CD14-positive monocyte (primary cell): ENCODE data around the gene RBMS1. TPM values are rescaled to one million over a fixed set of nuclear protein-coding genes. Genes with fewer than 3 reads are reported as not detected.

Experiments
- DNase-seq, 3 donors: peaks; one replicate each; pipeline ENCODE4 v3.0.0-alpha.2; 2011 to 2022
- H2AFZ ChIP-seq: 2 replicates; pipeline ENCODE4 v1.6.0; 2012; ENCODE audit warnings: mild to moderate bottlenecking, low read depth, low read length, inconsistent platforms; ENCODE audit not compliant: insufficient read depth, poor library complexity, severe bottlenecking
- H3K27ac ChIP-seq, 2 donors: 1 replicate in 1 of 2; 2 replicates in 1 of 2; pipeline ENCODE4 v1.5.1; 2012 to 2013; ENCODE audit warnings: low read length in 2 of 2, control low read depth in 1 of 2, inconsistent platforms in 1 of 2, low read depth in 1 of 2, mild to moderate bottlenecking in 1 of 2
- H3K27me3 ChIP-seq, 2 donors: one replicate each; pipeline versions ENCODE4 v1.6.0 to v1.6.1; 2011 to 2013; ENCODE audit warnings: low read length in 2 of 2; ENCODE audit not compliant: control insufficient read depth in 2 of 2, insufficient read depth in 2 of 2
- H3K36me3 ChIP-seq, 2 donors: replicated peaks in 1 of 2; 1 replicate in 1 of 2; 2 replicates in 1 of 2; pipeline versions ENCODE4 v1.5.1 to v1.6.1; 2012 to 2013; ENCODE audit warnings: low read length in 2 of 2, control low read depth in 1 of 2, inconsistent platforms in 1 of 2, mild to moderate bottlenecking in 1 of 2; ENCODE audit not compliant: insufficient read depth in 2 of 2, control insufficient read depth in 1 of 2
- H3K4me1 ChIP-seq, 2 donors: 1 replicate in 1 of 2; 2 replicates in 1 of 2; pipeline versions ENCODE4 v1.5.1 to v1.6.1; 2012 to 2013; ENCODE audit warnings: low read length in 2 of 2, control low read depth in 1 of 2, inconsistent platforms in 1 of 2, mild to moderate bottlenecking in 1 of 2, moderate library complexity in 1 of 2; ENCODE audit not compliant: insufficient read depth in 2 of 2, control insufficient read depth in 1 of 2
- H3K4me2 ChIP-seq: replicated peaks from 2 replicates; pipeline ENCODE3; 2012; ENCODE audit warnings: low read length, moderate library complexity, mild to moderate bottlenecking; ENCODE audit not compliant: poor library complexity, severe bottlenecking; ENCODE audit errors: extremely low read depth
- H3K4me3 ChIP-seq, 3 experiments: fragments of 200-600 bp in 1 of 3; sonication (generic) in 1 of 3; replicated peaks in 1 of 3; 1 replicate in 2 of 3; 2 replicates in 1 of 3; pipeline ENCODE4 v1.5.1; 2011 to 2013; ENCODE audit warnings: low read length in 3 of 3, mild to moderate bottlenecking in 3 of 3, control low read depth in 2 of 3, low read depth in 2 of 3, inconsistent platforms in 1 of 3, moderate library complexity in 1 of 3
- H3K79me2 ChIP-seq: 2 replicates; pipeline ENCODE4 v1.6.0; 2012; ENCODE audit warnings: mild to moderate bottlenecking, control low read depth, inconsistent platforms, low read length, moderate library complexity; ENCODE audit not compliant: insufficient read depth
- H3K9ac ChIP-seq: 2 replicates; pipeline ENCODE4 v1.6.0; 2017; ENCODE audit warnings: low read length, mild to moderate bottlenecking; ENCODE audit not compliant: insufficient read depth, poor library complexity, severe bottlenecking
- H3K9me3 ChIP-seq, 2 donors: replicated peaks in 1 of 2; 1 replicate in 1 of 2; 2 replicates in 1 of 2; pipeline versions ENCODE4 v1.5.1 to v1.6.1; 2012 to 2013; ENCODE audit warnings: low read length in 2 of 2, control low read depth in 1 of 2; ENCODE audit not compliant: control insufficient read depth in 1 of 2, insufficient read depth in 1 of 2
- H4K20me1 ChIP-seq: 2 replicates; pipeline ENCODE4 v1.6.0; 2012; ENCODE audit warnings: mild to moderate bottlenecking, low read length, control low read depth, moderate library complexity; ENCODE audit not compliant: insufficient read depth
- H3K27ac Mint-ChIP-seq, 7 donors: one replicate each; pipeline ENCODE4 v1.8.0; 2020; ENCODE audit warnings: mild to moderate bottlenecking in 7 of 7, mixed read lengths in 7 of 7, moderate library complexity in 6 of 7, inconsistent platforms in 2 of 7
- H3K27me3 Mint-ChIP-seq, 3 donors: one replicate each; pipeline ENCODE4 v1.8.0; 2021 to 2022; ENCODE audit warnings: low read depth in 3 of 3, mild to moderate bottlenecking in 3 of 3, mixed read lengths in 3 of 3, moderate library complexity in 3 of 3, inconsistent platforms in 1 of 3
- H3K36me3 Mint-ChIP-seq, 2 donors: one replicate each; pipeline ENCODE4 v1.8.0; 2020; ENCODE audit warnings: mixed read lengths in 2 of 2, inconsistent platforms in 1 of 2, mild to moderate bottlenecking in 1 of 2
- H3K4me1 Mint-ChIP-seq: one replicate; pipeline ENCODE4 v1.8.0; 2020; ENCODE audit warnings: mild to moderate bottlenecking, mixed read lengths
- H3K4me3 Mint-ChIP-seq, 2 donors: one replicate each; pipeline ENCODE4 v1.8.0; 2020; ENCODE audit warnings: mild to moderate bottlenecking in 2 of 2, mixed read lengths in 2 of 2, moderate library complexity in 1 of 2
- H3K9me3 Mint-ChIP-seq, 7 donors: one replicate each; pipeline ENCODE4 v1.8.0; 2020 to 2022; ENCODE audit warnings: mixed read lengths in 7 of 7, mild to moderate bottlenecking in 6 of 7, moderate library complexity in 6 of 7, inconsistent platforms in 2 of 7
- CTCF ChIP-seq: fragments of 200-600 bp; IDR thresholded peaks from one replicate; pipeline ENCODE4 v1.8.0; 2022; ENCODE audit warnings: antibody characterized with exemption, mild to moderate bottlenecking
- WGBS: methylation state at CpG from one replicate; pipeline ENCODE4 v1.1.5; 2013; ENCODE audit warnings: missing lambda C conversion rate; ENCODE audit not compliant: insufficient coverage; 5-methylcytosine and 5-hydroxymethylcytosine counted together
- intact Hi-C, 2 donors: fragments of 100-400 bp; cut with micrococcal nuclease; formaldehyde crosslinking; loops; one replicate each; pipeline versions ENCODE4 v1.15.0 to v1.15.1; 2023
- polyA plus RNA-seq, 3 donors: library from polyadenylated mRNA; depleted of rRNA in 1 of 3; unstranded in 2 of 3; stranded (reverse) in 1 of 3; fragments of 300-500 nt in 2 of 3; fragments of >200 nt in 1 of 3; fragmentation: Illumina TruSeq in 2 of 3; gene quantifications; 1 replicate in 2 of 3; 2 replicates in 1 of 3; pipeline ENCODE4 v1.2.3, GENCODE V29; 2012 to 2021

RBMS1 gene
- polyA plus RNA-seq, 3 donors, result 88.2 to 91.2 (median 89.4) TPM

GRCh38 chr2:160437273-160437672 lies 56.3 kb downstream of the RBMS1 start:
- Histone ChIP-seq H3K4me2 (no peak overlapping the region), H3K9ac (no peak overlapping the region), H4K20me1 (no peaks in the 10 kb centered on the region), H3K36me3 (no peaks in the 10 kb centered on the region), H3K79me2 (no peaks in the 10 kb centered on the region), H3K4me3 (no peak overlapping the region), H2AFZ (no peak overlapping the region), H3K27ac (no peak overlapping the region), H3K9me3 (no peaks in the 10 kb centered on the region), H3K4me1 (no peaks in the 10 kb centered on the region), H3K27me3 (no peaks in the 10 kb centered on the region)
- Mint-ChIP-seq H3K27me3 (no peaks in the 10 kb centered on the region), H3K27ac (no peak overlapping the region), H3K36me3 (peaks cover 0 to 4% of the 10 kb centered on the region in 2 donors), H3K4me1 (peaks cover 2% of the 10 kb centered on the region), H3K9me3 (peaks cover 1 to 16% (median 5%) of the 10 kb centered on the region in 7 donors), H3K4me3 (no peak overlapping the region)
- 100% methylated on average over 4 of the region's 4 CpGs for WGBS
- intact Hi-C loops, result no loop called here
- TF ChIP-seq CTCF, result no peak
- DNase-seq, result no peak

DNA sequence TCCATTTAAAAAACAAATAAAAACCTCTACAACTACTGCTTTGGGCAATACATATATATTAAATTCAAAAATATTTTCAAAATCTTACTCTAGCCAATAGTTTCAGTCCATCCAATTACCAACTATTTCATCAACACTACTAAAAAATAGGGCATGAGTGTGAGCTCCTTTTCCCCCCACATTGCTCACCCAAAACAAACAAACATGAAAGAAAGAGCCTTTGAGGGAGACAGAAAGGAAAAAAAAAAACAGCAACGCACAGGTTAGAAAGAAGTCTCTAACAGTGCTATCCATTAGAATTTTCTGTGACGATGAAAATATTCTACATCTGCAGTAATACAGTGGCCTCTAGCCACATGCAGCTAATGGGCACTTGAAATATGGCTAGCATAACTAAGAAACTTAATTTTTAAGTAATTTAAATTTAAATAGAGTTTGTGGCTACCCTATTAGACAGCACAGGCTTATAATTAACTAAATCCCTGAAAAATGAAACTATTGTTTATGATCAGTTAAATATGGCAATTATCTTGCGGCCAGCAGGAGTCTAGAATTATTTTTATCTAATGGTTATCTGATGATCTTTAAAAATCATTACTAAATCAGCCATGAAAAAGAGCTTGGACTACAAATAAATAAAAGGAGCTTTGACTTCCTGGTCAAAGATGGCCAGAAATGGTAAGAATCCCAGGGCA lies 59.2 kb downstream of the RBMS1 start:
- no peaks in the 10 kb centered on the region for H3K36me3 ChIP-seq
- H3K27me3 ChIP-seq, result no peaks in the 10 kb centered on the region
- Mint-ChIP-seq H3K9me3 (peaks cover 0 to 8% (median 5%) of the 10 kb centered on the region in 7 donors), H3K36me3 (peaks cover 0 to 7% of the 10 kb centered on the region in 2 donors), H3K4me1 (peaks cover 11% of the 10 kb centered on the region), H3K4me3 (no peak overlapping the region), H3K27me3 (no peaks in the 10 kb centered on the region), H3K27ac (no peak overlapping the region)
- H3K79me2 ChIP-seq, result no peaks in the 10 kb centered on the region
- TF ChIP-seq CTCF, result no peak
- no peak overlapping the region for H3K4me3 ChIP-seq
- H4K20me1 ChIP-seq, result no peaks in the 10 kb centered on the region
- H3K9ac ChIP-seq, result no peak overlapping the region
- no peaks in the 10 kb centered on the region for H3K4me1 ChIP-seq
- H3K27ac ChIP-seq, result no peak overlapping the region
- WGBS, result no CpG with 5 or more reads among the region's 3 CpGs
- H2AFZ ChIP-seq, result no peak overlapping the region
- peaks cover 0 to 5% of the 10 kb centered on the region in 2 donors for H3K9me3 ChIP-seq
- no peak for DNase-seq
- intact Hi-C loops, result no loop called here
- H3K4me2 ChIP-seq, result no peak overlapping the region
